ENCODE data around the gene TBC1D14. TPM values are rescaled to one million over a fixed set of nuclear protein-coding genes. Genes with fewer than 3 reads are reported as not detected.

The TBC1D14 gene
- total RNA-seq, 2 donors from 2014 or later, result 43.2 to 46.6 TPM

DNA sequence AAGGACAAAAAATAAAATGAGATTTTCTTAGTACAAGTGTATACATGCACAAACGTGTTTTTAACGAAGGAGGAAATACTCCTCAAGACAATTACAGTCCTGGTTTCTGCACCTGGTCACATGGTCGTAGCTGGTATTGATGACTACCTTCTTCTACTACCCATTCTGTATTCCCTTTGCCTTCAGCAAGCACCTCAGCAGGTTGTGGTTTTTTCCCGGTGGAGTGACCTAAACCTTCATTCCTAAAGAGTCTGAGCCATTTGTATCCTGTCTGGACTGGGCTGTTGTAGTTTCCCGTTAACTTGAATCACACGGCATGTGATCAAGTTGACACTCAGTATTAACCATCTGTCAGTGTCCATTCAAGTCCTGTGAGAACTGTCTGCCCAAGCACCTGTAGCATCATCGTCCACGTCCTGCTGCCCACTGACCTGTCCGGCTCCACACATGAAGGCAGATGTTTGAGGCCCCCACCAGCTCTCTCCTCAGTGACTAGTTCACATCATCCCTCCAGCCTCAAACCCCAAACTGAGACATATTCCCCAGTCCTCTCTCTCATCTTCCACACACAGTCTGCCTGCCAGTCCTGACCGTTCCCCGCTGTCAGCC lies 31.1 kb upstream of the TBC1D14 start:
- intact Hi-C loops (cut with DNase I), result no loop called here
- no peak for DNase-seq
- H3K27ac ChIP-seq, result no peak overlapping the region
- H3K4me1 ChIP-seq, result no peaks in the 10 kb centered on the region
- TF ChIP-seq, protein P1, sequence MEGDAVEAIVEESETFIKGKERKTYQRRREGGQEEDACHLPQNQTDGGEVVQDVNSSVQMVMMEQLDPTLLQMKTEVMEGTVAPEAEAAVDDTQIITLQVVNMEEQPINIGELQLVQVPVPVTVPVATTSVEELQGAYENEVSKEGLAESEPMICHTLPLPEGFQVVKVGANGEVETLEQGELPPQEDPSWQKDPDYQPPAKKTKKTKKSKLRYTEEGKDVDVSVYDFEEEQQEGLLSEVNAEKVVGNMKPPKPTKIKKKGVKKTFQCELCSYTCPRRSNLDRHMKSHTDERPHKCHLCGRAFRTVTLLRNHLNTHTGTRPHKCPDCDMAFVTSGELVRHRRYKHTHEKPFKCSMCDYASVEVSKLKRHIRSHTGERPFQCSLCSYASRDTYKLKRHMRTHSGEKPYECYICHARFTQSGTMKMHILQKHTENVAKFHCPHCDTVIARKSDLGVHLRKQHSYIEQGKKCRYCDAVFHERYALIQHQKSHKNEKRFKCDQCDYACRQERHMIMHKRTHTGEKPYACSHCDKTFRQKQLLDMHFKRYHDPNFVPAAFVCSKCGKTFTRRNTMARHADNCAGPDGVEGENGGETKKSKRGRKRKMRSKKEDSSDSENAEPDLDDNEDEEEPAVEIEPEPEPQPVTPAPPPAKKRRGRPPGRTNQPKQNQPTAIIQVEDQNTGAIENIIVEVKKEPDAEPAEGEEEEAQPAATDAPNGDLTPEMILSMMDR (IDR thresholded peaks at IDR 0.05), result no peak
- peaks cover 17% of the 10 kb centered on the region for H3K36me3 ChIP-seq
- no peaks in the 10 kb centered on the region for H3K9me3 ChIP-seq
- no peaks in the 10 kb centered on the region for H3K27me3 ChIP-seq
- H3K4me3 ChIP-seq, result no peak overlapping the region
- no peak overlapping the region for H3K9ac ChIP-seq (ENCODE audit: low read depth in 2 of 2, low read length in 2 of 2)

DNA sequence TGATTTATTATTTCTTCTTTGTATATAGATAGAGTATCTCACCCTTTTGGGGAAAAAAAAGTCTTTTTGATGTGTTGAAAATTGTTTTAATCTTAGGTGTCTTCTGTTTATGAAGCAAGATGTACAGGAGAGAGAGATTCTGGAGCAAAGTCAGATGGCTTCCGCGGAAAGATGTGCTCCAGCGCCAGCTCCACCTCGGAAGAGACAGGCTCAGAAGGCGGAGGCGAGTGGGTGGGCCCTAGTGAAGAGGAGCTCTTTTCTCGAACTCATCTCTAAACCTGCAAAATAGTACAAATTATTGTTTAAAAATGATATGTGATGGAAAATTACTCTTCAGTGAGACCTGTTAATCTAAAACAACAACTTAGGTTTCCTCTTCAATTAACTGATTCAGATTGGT lies 28.9 kb upstream of the TBC1D14 start:
- H3K27ac ChIP-seq, result no peak overlapping the region
- no peaks in the 10 kb centered on the region for H3K9me3 ChIP-seq
- intact Hi-C loops (cut with DNase I), result no loop called here
- TF ChIP-seq, protein P1 (IDR thresholded peaks at IDR 0.05), result no peak
- no peaks in the 10 kb centered on the region for H3K27me3 ChIP-seq
- H3K4me3 ChIP-seq, result no peak overlapping the region
- no peaks in the 10 kb centered on the region for H3K4me1 ChIP-seq
- H3K9ac ChIP-seq (ENCODE audit: low read depth in 2 of 2, low read length in 2 of 2), result no peak overlapping the region
- H3K36me3 ChIP-seq, result peaks cover 7% of the 10 kb centered on the region
- no peak for DNase-seq

DNA sequence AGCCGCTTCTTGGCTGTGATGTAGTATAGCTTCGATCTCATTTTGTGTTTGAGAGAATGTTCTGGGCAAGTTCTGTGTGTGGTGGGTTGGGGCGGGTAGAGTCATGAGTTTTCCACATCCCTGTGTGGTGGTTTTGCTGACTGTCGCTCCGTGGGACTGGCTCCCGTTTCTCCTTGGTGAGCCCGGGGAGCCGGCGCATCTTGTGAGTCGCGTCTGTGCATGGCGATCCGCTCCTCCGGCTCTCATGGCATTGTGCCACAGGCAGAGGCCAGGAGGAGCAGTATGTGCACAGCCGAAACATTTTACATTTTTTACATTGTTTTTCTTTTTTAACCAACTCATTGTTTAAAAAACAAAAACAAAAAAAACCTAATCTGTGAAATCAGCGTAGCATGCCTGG lies 27.7 kb upstream of the TBC1D14 start:
- DNase-seq, result no peak
- intact Hi-C loops (cut with DNase I), result no loop called here

DNA sequence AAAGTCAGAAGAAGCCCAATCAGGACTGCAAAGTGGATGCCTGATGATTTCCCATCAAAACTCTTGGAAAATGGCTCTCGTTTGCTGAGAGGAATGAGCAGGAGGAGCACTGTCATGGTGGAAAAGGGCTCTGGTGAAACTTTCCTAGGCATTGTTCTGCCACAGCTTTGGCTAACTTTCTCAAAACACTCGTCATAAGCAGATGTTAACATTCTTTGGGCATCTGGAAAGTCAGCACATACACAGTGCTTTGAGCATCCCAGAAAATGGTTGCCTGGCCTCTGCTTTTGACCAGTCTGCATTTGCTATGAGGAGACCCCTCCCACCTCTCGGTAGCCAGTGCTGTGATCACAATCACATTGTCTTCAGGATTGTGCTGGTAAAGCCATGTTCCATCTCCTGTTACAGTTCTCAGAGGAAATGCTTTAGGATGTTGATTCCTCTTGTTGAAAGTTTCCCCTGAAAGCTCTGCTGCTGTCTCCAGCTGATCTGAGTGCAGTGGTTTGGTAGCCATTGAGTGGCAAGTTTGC lies 25.2 kb upstream of the TBC1D14 start:
- Histone ChIP-seq H3K9ac (ENCODE audit: low read depth in 2 of 2, low read length in 2 of 2) (no peak overlapping the region), H3K36me3 (peaks cover 7% of the 10 kb centered on the region), H3K27me3 (no peaks in the 10 kb centered on the region), H3K27ac (no peak overlapping the region), H3K4me3 (no peak overlapping the region), H3K9me3 (no peaks in the 10 kb centered on the region), H3K4me1 (no peaks in the 10 kb centered on the region)
- intact Hi-C loops (cut with DNase I), result no loop called here
- no peak for DNase-seq
- TF ChIP-seq, protein P1 (IDR thresholded peaks at IDR 0.05), result no peak

More for the DNA sequence above, 27.7 kb upstream of the TBC1D14 start:
- H3K4me3 ChIP-seq, result no peak overlapping the region
- H3K27me3 ChIP-seq, result no peaks in the 10 kb centered on the region
- H3K9ac ChIP-seq (ENCODE audit: low read depth in 2 of 2, low read length in 2 of 2), result no peak overlapping the region
- H3K9me3 ChIP-seq, result no peaks in the 10 kb centered on the region
- TF ChIP-seq, protein P1 (IDR thresholded peaks at IDR 0.05), result no peak
- H3K4me1 ChIP-seq, result no peaks in the 10 kb centered on the region
- H3K27ac ChIP-seq, result no peak overlapping the region
- H3K36me3 ChIP-seq, result peaks cover 7% of the 10 kb centered on the region

DNA sequence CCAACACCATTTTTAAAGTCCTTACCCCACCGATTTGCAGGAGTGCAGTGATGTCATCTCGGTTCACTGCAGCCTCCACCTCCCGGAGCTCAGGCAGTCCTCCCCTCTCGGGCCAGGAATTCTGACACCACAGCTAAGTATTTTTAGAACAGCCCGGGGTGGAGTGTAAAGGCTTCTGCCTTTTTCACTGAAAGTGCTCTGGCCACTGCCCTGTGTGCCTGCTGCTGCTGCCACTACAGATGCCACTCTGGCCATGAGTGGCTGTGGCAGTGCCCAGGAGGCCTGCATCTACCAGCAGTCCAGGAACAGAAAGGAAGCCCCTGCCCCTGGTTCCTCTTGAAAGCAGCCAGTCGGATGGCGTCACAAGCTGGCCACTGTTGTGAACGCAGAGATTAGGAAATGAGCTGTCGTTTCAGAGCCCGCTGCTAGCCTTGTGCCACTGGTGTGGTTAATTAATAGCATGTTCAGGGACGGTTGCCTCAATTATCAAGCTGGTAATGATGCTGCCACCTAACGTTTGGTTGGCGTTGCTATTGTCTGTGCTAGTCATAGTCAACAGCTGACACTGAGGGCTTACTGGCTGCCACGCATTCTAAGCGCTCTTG lies 23.6 kb upstream of the TBC1D14 start:
- Histone ChIP-seq H3K9me3 (no peaks in the 10 kb centered on the region), H3K27ac (no peak overlapping the region), H3K36me3 (peaks cover 7% of the 10 kb centered on the region), H3K4me1 (no peaks in the 10 kb centered on the region), H3K27me3 (no peaks in the 10 kb centered on the region), H3K4me3 (no peak overlapping the region), H3K9ac (ENCODE audit: low read depth in 2 of 2, low read length in 2 of 2) (peak overlapping the region in 1 of 2 donors; percentile 7)
- DNase-seq, result peak; percentile 37
- TF ChIP-seq, protein P1 (IDR thresholded peaks at IDR 0.05), result no peak
- intact Hi-C loops (cut with DNase I), result no loop called here

Data from colonic mucosa (tissue), 4 donors.